ENCODE results near the gene POLD3.

Gene POLD3

GRCh38 chr11:74620531-74620930 lies 28.1 kb downstream of the POLD3 start:
- H3K4me3 ChIP-seq (ENCODE audit: control insufficient read depth, low read depth, low read length), result no peak overlapping the region
- TF ChIP-seq, protein P1, sequence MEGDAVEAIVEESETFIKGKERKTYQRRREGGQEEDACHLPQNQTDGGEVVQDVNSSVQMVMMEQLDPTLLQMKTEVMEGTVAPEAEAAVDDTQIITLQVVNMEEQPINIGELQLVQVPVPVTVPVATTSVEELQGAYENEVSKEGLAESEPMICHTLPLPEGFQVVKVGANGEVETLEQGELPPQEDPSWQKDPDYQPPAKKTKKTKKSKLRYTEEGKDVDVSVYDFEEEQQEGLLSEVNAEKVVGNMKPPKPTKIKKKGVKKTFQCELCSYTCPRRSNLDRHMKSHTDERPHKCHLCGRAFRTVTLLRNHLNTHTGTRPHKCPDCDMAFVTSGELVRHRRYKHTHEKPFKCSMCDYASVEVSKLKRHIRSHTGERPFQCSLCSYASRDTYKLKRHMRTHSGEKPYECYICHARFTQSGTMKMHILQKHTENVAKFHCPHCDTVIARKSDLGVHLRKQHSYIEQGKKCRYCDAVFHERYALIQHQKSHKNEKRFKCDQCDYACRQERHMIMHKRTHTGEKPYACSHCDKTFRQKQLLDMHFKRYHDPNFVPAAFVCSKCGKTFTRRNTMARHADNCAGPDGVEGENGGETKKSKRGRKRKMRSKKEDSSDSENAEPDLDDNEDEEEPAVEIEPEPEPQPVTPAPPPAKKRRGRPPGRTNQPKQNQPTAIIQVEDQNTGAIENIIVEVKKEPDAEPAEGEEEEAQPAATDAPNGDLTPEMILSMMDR (IDR thresholded peaks at IDR 0.05; ENCODE audit: control insufficient read depth, insufficient read depth, low read depth, low read length, missing control alignments), result no peak
- DNase-seq (ENCODE audit: low read depth), result no peak

GRCh38 chr11:74626130-74626529 lies 33.7 kb downstream of the POLD3 start:
- no peak overlapping the region for H3K4me3 ChIP-seq (ENCODE audit: control insufficient read depth, low read depth, low read length)
- TF ChIP-seq, protein P1 (IDR thresholded peaks at IDR 0.05; ENCODE audit: control insufficient read depth, insufficient read depth, low read depth, low read length, missing control alignments), result no peak
- no peak for DNase-seq (ENCODE audit: low read depth)

DNA sequence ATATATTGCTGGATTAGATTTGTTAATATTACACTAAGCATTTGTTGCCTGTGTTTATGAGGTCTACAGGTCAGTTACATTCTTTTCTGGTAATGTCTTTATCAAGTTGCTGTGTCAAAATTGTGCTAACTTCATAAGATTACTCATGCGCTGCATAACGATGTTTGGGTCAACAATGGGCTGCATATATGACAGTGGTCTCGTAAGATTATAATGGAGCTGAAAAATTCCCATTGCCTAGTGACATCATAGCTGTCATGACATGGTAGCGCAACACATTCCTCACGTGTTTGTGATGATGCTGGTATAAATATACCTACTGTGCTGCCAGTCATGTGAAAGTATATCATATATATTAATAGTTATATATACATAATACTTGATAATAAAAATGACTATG lies 34.2 kb downstream of the POLD3 start:
- DNase-seq (ENCODE audit: low read depth), result no peak
- H3K4me3 ChIP-seq (ENCODE audit: control insufficient read depth, low read depth, low read length), result no peak overlapping the region
- TF ChIP-seq, protein P1 (IDR thresholded peaks at IDR 0.05; ENCODE audit: control insufficient read depth, insufficient read depth, low read depth, low read length, missing control alignments), result no peak

- DNase-seq (ENCODE audit: low read depth), result no peak
- TF ChIP-seq, protein P1 (IDR thresholded peaks at IDR 0.05; ENCODE audit: control insufficient read depth, insufficient read depth, low read depth, low read length, missing control alignments), result no peak
- no peak overlapping the region for H3K4me3 ChIP-seq (ENCODE audit: control insufficient read depth, low read depth, low read length)
Measured at GRCh38 chr11:74627381-74627780, 35.0 kb downstream of the POLD3 start.

DNA sequence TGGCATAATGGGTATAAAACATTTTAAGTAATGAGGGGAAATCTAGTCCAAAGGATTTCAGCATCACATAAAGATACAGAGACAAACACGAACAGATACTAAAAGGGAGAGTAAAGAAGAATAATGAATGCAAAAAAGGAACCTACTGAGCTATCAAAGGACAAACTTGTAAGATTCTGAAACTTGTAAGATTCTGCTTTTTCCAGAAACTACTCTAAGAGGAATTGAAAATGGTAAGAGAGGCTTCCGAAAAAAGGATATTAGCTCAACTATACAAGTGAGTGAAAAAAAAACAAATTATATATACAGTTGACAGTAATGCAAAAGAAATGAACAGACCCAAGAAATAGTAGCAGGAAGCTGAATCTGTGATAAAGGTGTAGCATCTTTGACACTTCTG lies 37.7 kb downstream of the POLD3 start:
- no peak for DNase-seq (ENCODE audit: low read depth)
- TF ChIP-seq, protein P1 (IDR thresholded peaks at IDR 0.05; ENCODE audit: control insufficient read depth, insufficient read depth, low read depth, low read length, missing control alignments), result no peak
- no peak overlapping the region for H3K4me3 ChIP-seq (ENCODE audit: control insufficient read depth, low read depth, low read length)

DNA sequence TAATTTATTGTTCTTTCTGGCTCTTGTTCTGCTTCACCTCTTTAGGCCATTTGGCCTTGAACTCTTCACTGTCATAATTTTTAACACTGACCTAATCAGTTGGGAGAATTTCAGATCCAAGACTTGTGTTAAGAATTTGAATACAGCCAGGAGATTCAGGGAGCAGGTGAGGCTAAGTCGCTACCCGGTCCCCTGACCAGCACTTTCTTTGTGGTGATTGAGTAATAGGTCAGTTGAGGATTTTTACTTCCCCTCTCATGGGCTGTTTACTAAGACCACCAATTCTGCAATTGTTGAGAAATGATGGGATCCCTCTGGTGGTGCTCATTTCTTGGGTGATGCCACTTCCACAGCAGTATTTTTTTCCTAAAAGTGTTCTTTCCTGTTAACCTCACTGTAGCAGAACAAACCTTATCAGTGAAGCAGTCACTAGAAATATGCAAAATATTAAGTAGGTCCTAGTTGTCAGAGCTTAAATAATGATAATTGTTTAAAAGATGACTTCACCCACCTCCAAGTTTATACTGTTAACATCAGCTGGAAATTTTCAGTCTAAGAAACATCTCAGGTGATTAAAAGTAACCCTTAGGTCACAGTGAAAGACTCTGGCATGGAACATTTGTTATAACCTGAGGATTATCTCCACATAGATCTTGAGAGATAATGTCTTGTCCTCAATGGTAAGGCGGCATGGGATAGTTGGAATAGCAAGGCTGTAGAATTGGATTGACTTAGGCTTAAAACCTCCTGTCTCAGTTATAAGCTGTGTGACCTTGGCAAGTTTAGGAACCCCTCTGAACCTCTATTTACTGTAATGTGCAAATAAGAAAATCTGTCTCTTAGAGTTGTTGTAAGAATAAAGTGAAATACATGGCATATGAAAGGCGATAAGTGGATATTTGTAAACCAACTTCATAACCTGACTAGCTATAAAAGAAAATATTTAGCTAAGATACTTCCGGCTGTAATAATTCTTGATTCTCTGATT lies 41.3 kb downstream of the POLD3 start:
- no peak overlapping the region for H3K4me3 ChIP-seq (ENCODE audit: control insufficient read depth, low read depth, low read length)
- no peak for DNase-seq (ENCODE audit: low read depth)

More for the DNA sequence above, 41.3 kb downstream of the POLD3 start:
- TF ChIP-seq, protein P1 (IDR thresholded peaks at IDR 0.05; ENCODE audit: control insufficient read depth, insufficient read depth, low read depth, low read length, missing control alignments), result no peak

Data from AG09309 (cell line).